NCI-H1092 treated with DMSO at 0.1 percent for 48 hours (cell line): ENCODE measurements around the gene PDRG1.

Experiments
- DNase-seq: peaks from one replicate; lab custom pipeline; 2025; lab: John Stamatoyannopoulos, UW

Gene PDRG1

GRCh38 chr20:31951530-31952453 is at the start of gene PDRG1:
Gene PDRG1 (minus strand): TSS chr20:31952046. CDS start chr20:31951961, 85 bp downstream.
- peak; percentile 98 for DNase-seq

- no peak for DNase-seq
Measured at GRCh38 chr20:31998246-31998645, 46.4 kb upstream of the PDRG1 start.

GRCh38 chr20:31996996-31997395 is 45.1 kb upstream of the PDRG1 start:
- no peak for DNase-seq

GRCh38 chr20:31992086-31992485 is 40.2 kb upstream of the PDRG1 start:
- no peak for DNase-seq

- peak; percentile 22 for DNase-seq
Measured at GRCh38 chr20:31991339-31991705, 39.5 kb upstream of the PDRG1 start.

GRCh38 chr20:31990641-31991338 is 38.9 kb upstream of the PDRG1 start:
- DNase-seq, result peak; percentile 31

GRCh38 chr20:31989030-31989645 is 37.3 kb upstream of the PDRG1 start:
- DNase-seq, result no peak

- DNase-seq, result no peak
Measured at GRCh38 chr20:31988430-31989015, 36.7 kb upstream of the PDRG1 start.

GRCh38 chr20:31987744-31988143 is 35.9 kb upstream of the PDRG1 start:
- no peak for DNase-seq

- DNase-seq, result no peak
Measured at GRCh38 chr20:31984981-31985471, 33.2 kb upstream of the PDRG1 start.

GRCh38 chr20:31981784-31982183 is 29.9 kb upstream of the PDRG1 start:
- no peak for DNase-seq

GRCh38 chr20:31979713-31980426 is 28.0 kb upstream of the PDRG1 start:
- DNase-seq, result no peak

- DNase-seq, result no peak
Measured at GRCh38 chr20:31977080-31977479, 25.2 kb upstream of the PDRG1 start.

- DNase-seq, result no peak
Measured at GRCh38 chr20:31975874-31976273, 24.0 kb upstream of the PDRG1 start.

- no peak for DNase-seq
Measured at GRCh38 chr20:31974951-31975487, 23.2 kb upstream of the PDRG1 start.

GRCh38 chr20:31974296-31974695 is 22.4 kb upstream of the PDRG1 start:
- DNase-seq, result no peak

- DNase-seq, result no peak
Measured at GRCh38 chr20:31972471-31973021, 20.7 kb upstream of the PDRG1 start.

- DNase-seq, result no peak
Measured at GRCh38 chr20:31969991-31970390, 18.1 kb upstream of the PDRG1 start.

GRCh38 chr20:31968291-31969126 is 16.7 kb upstream of the PDRG1 start:
- DNase-seq, result peak; percentile 15

- DNase-seq, result peak; percentile 58
Measured at GRCh38 chr20:31967830-31968249, 16.0 kb upstream of the PDRG1 start, which contains the start of gene XKR7. Gene XKR7 (plus strand): TSS chr20:31968151. CDS start chr20:31968176, 25 bp downstream.
